ENCODE data around the gene DCLK1. TPM values are rescaled to one million over a fixed set of nuclear protein-coding genes. Genes with fewer than 3 reads are reported as not detected.

Gene DCLK1
- total and polyA plus RNA-seq, 4 donors, result 0.04 to 0.56 (median 0.20) TPM

DNA sequence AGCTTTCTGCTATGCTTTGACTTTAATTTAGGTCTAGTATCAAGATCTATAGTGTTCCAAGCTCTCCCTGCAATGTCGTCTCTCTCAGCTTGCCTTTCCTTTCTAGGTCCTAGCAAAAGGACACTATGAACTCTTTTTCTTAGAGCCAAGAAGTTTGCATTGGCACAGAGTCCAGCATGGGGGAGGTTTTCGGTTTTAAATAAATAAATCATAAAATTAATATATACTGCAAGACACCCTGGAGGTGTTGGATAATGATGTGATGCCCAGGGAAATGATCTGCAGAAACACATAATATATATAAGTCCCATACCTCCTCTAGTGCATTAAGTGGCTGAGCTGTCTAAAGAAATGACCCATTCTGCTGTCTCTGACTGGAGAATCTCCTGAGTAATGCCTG is 338.3 kb downstream of the DCLK1 start:
- no peak overlapping the region for H3K9ac ChIP-seq (ENCODE audit: low read depth in 1 of 2, low read length in 2 of 2)
- H3K4me1 ChIP-seq (ENCODE audit: control insufficient read depth in 4 of 4, insufficient read depth in 4 of 4, low read length in 3 of 4), result peaks cover 0 to 3% (median 0%) of the 10 kb centered on the region in 4 donors
- 67% methylated on average over 2 of the region's 2 CpGs for WGBS
- no peak for DNase-seq (ENCODE audit: low spot score)
- H3K36me3 ChIP-seq (ENCODE audit: control insufficient read depth in 4 of 4, insufficient read depth in 3 of 4, low read depth in 1 of 4, low read length in 3 of 4), result no peaks in the 10 kb centered on the region
- no peak overlapping the region for H3K4me3 ChIP-seq (ENCODE audit: low read depth in 1 of 3, low read length in 3 of 3)
- TF ChIP-seq CTCF (IDR thresholded peaks at IDR 0.05; ENCODE audit: low read depth, low read length, missing input control) (no peak), FOXA2 (IDR thresholded peaks at IDR 0.05) (no peak), SP1 (IDR thresholded peaks at IDR 0.05) (no peak), RAD21 (IDR thresholded peaks at IDR 0.05) (no peak), EGR1 (IDR thresholded peaks at IDR 0.05; ENCODE audit: low read depth in 2 of 2) (no peak), FOXA1 (IDR thresholded peaks at IDR 0.05) (no peak), RXRA (IDR thresholded peaks at IDR 0.05) (no peak), NR2F2 (IDR thresholded peaks at IDR 0.05) (no peak), YY1 (IDR thresholded peaks at IDR 0.05) (no peak), JUND (IDR thresholded peaks at IDR 0.05) (no peak), HNF4A (conservative IDR thresholded peaks at IDR 0.05) (no peak), TAF1 (conservative IDR thresholded peaks at IDR 0.05) (no peak), REST (IDR thresholded peaks at IDR 0.05) (no peak)
- TF ChIP-seq, protein P1, sequence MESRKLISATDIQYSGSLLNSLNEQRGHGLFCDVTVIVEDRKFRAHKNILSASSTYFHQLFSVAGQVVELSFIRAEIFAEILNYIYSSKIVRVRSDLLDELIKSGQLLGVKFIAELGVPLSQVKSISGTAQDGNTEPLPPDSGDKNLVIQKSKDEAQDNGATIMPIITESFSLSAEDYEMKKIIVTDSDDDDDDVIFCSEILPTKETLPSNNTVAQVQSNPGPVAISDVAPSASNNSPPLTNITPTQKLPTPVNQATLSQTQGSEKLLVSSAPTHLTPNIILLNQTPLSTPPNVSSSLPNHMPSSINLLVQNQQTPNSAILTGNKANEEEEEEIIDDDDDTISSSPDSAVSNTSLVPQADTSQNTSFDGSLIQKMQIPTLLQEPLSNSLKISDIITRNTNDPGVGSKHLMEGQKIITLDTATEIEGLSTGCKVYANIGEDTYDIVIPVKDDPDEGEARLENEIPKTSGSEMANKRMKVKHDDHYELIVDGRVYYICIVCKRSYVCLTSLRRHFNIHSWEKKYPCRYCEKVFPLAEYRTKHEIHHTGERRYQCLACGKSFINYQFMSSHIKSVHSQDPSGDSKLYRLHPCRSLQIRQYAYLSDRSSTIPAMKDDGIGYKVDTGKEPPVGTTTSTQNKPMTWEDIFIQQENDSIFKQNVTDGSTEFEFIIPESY (IDR thresholded peaks at IDR 0.05), result no peak
- TF ChIP-seq, protein P2, sequence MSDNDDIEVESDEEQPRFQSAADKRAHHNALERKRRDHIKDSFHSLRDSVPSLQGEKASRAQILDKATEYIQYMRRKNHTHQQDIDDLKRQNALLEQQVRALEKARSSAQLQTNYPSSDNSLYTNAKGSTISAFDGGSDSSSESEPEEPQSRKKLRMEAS (IDR thresholded peaks at IDR 0.05), result no peak
- no peaks in the 10 kb centered on the region for H3K27me3 ChIP-seq (ENCODE audit: control insufficient read depth in 4 of 4, insufficient read depth in 4 of 4, low read length in 3 of 4)
- no peak overlapping the region for H3K27ac ChIP-seq (ENCODE audit: low read depth in 1 of 2, low read length in 2 of 2)
- H3K9me3 ChIP-seq (ENCODE audit: control insufficient read depth in 4 of 4, low read length in 3 of 4), result no peaks in the 10 kb centered on the region

DNA sequence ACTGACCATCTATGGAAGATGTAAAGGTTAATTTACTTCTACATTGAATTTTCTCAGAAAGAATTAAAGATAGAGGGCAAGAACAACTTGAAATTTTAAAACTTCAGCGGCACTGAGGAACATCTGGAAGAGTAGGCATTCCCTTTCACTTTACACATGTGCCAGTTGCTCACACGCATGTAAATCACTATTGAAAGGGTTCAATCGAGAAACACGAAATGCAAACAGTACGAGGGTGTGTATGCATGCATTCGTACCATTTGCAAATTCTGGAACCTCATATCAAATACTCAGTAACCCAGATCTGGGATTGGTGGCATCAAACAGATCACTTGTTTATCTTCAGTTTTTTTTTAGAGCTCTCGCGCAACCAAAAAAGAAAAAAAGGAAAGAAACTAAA is 339.2 kb downstream of the DCLK1 start:
- Histone ChIP-seq H3K27me3 (ENCODE audit: control insufficient read depth in 4 of 4, insufficient read depth in 4 of 4, low read length in 3 of 4) (no peaks in the 10 kb centered on the region), H3K4me1 (ENCODE audit: control insufficient read depth in 4 of 4, insufficient read depth in 4 of 4, low read length in 3 of 4) (peaks cover 0 to 3% (median 0%) of the 10 kb centered on the region in 4 donors)
- WGBS, result 90% methylated on average over 8 of the region's 8 CpGs

More for the DNA sequence above, 339.2 kb downstream of the DCLK1 start:
- no peak overlapping the region for H3K9ac ChIP-seq (ENCODE audit: low read depth in 1 of 2, low read length in 2 of 2)
- TF ChIP-seq GABPA (IDR thresholded peaks at IDR 0.05 in 1 of 2, conservative IDR thresholded peaks at IDR 0.05 in 1 of 2), result no peak
- no peak for TF ChIP-seq JUND (IDR thresholded peaks at IDR 0.05)
- TF ChIP-seq REST (IDR thresholded peaks at IDR 0.05), result no peak
- no peak for TF ChIP-seq TAF1 (conservative IDR thresholded peaks at IDR 0.05)
- no peak for TF ChIP-seq SP1 (IDR thresholded peaks at IDR 0.05)
- TF ChIP-seq NR2F2 (IDR thresholded peaks at IDR 0.05), result no peak
- no peak for TF ChIP-seq YY1 (IDR thresholded peaks at IDR 0.05)
- no peak for DNase-seq (ENCODE audit: low spot score)
- no peaks in the 10 kb centered on the region for H3K9me3 ChIP-seq (ENCODE audit: control insufficient read depth in 4 of 4, low read length in 3 of 4)
- H3K4me3 ChIP-seq (ENCODE audit: low read depth in 1 of 3, low read length in 3 of 3), result no peak overlapping the region
- H3K27ac ChIP-seq (ENCODE audit: low read depth in 1 of 2, low read length in 2 of 2), result no peak overlapping the region
- no peaks in the 10 kb centered on the region for H3K36me3 ChIP-seq (ENCODE audit: control insufficient read depth in 4 of 4, insufficient read depth in 3 of 4, low read depth in 1 of 4, low read length in 3 of 4)
